ENCODE measurements around the gene SMPD3. TPM values are rescaled to one million over a fixed set of nuclear protein-coding genes. Genes with fewer than 3 reads are reported as not detected.

SMPD3 gene
- total and polyA plus RNA-seq, 9 of the 15 experiments (the other 6 are each of a cell fraction or from before 2014, with no cell fraction given) = 0.03 to 1.2 (median 0.18) TPM

DNA sequence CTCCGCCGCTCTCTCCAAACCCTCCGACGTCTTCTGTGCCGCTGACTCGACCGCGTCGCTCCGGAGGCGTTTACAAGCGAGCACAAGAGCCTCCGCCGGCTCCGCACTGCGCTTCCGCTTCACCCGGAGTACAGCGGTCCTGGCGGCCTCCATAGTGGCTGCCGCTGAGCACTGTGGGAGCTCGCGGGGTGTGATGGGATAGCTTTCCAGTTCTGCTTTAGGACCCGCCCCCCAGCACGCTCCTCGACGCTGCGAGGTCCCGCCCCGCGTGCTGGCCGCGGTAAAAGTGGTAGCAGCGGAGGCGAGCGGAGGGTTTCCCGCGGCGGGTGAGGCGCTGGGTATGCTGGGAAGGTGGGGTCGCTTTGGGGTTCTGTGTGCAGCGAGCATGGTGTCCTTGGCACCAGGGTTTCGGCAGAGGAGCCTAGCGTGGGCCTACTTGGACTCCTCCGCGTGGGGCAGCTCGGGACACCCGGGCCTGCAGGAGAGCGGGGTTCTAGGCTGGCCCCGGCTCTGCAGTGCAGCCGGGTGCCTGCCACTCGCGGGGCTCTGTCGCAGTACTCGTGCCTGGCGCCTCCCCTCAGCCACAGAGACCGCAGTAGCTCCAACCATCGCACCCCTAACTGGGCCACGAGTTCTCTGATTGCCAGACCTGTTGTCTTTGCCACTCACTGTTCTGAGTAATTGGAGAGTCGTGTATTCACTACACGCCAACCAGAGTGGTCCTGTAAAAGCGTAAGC is 137.4 kb downstream of the SMPD3 start, which contains the start of the genes PRMT7 and SLC7A6OS (continued):
- no peak for TF ChIP-seq CREB3 (tag; conservative IDR thresholded peaks at IDR 0.05; ENCODE audit: low read depth)
- TF ChIP-seq ZNF395 (CRISPR knock-in tag; IDR thresholded peaks at IDR 0.05) = no peak; the same call in 1 of the 2 replicates
- no peak for TF ChIP-seq TCF15 (CRISPR knock-in tag; IDR thresholded peaks at IDR 0.05)
- no peak for TF ChIP-seq CBX2 (IDR thresholded peaks at IDR 0.05; ENCODE audit: insufficient read depth, low read length, poor library complexity, severe bottlenecking)
- TF ChIP-seq SETDB1 (IDR thresholded peaks at IDR 0.05; ENCODE audit: low read length) = no peak
- peak; percentile 25; the same call in 1 of the 2 replicates for TF ChIP-seq ESRRA (IDR thresholded peaks at IDR 0.05; ENCODE audit: borderline replicate concordance, low read depth)
- TF ChIP-seq SFPQ (IDR thresholded peaks at IDR 0.05; ENCODE audit: low read depth, low read length) = no peak
- TF ChIP-seq TRIM24 (IDR thresholded peaks at IDR 0.05) = no peak
- TF ChIP-seq GTF2E2 (tag; IDR thresholded peaks at IDR 0.05) = 0 out of 2 replicates have a peak, but pooled peaks have one; percentile 16
- TF ChIP-seq KAT7 (CRISPR knock-in tag; IDR thresholded peaks at IDR 0.05; ENCODE audit: borderline replicate concordance) = no peak; the same call in 1 of the 2 replicates
- TF ChIP-seq CBX8 (IDR thresholded peaks at IDR 0.05; ENCODE audit: borderline replicate concordance, extremely low read depth, low read depth, low read length, poor library complexity, severe bottlenecking) = no peak
- TF ChIP-seq, protein P1, sequence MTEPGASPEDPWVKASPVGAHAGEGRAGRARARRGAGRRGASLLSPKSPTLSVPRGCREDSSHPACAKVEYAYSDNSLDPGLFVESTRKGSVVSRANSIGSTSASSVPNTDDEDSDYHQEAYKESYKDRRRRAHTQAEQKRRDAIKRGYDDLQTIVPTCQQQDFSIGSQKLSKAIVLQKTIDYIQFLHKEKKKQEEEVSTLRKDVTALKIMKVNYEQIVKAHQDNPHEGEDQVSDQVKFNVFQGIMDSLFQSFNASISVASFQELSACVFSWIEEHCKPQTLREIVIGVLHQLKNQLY (CRISPR knock-in tag; conservative IDR thresholded peaks at IDR 0.05) = no peak; a peak in 1 of 4 replicates
- peak; percentile 69 to 71; a peak in 1 of 4 replicates for TF ChIP-seq SIN3A (IDR thresholded peaks at IDR 0.05; ENCODE audit: borderline replicate concordance in 2 of 2, control insufficient read depth in 1 of 2, low read depth in 2 of 2, low read length in 2 of 2)
- no peak for TF ChIP-seq KAT8 (IDR thresholded peaks at IDR 0.05; ENCODE audit: low read depth)
- TF ChIP-seq HNRNPH1 (optimal IDR thresholded peaks at IDR 0.05; ENCODE audit: low read depth, low read length) = no peak
- no peak for TF ChIP-seq NFE2 (IDR thresholded peaks at IDR 0.05; ENCODE audit: low read depth)
- peak in 1 of 2 experiments; percentile 86; a peak in 1 of 4 replicates for TF ChIP-seq HDAC1 (IDR thresholded peaks at IDR 0.05)
- no peak; the same call in 1 of the 2 replicates for TF ChIP-seq TCF7 (IDR thresholded peaks at IDR 0.05; ENCODE audit: borderline replicate concordance)
- 0 out of 2 replicates have a peak, but pooled peaks have one; percentile 60 for TF ChIP-seq POLR2AphosphoS2 (IDR thresholded peaks at IDR 0.05; ENCODE audit: low read length)
- TF ChIP-seq TRIM28 (IDR thresholded peaks at IDR 0.05) = no peak
- TF ChIP-seq NR2C1 (IDR thresholded peaks at IDR 0.05) = no peak
- 0 out of 2 replicates have a peak, but pooled peaks have one; percentile 22 for TF ChIP-seq NR2C1 (tag; IDR thresholded peaks at IDR 0.05)
